H1 (cell line): ENCODE measurements around the gene PRKD1. TPM values are rescaled to one million over a fixed set of nuclear protein-coding genes. Genes with fewer than 3 reads are reported as not detected.

ENCODE experiments used
- CTCF ChIA-PET: fragments of 300-600 bp; sonication (Branson Sonifier 250); formaldehyde crosslinking; loops from one replicate; lab custom pipeline; 2021; ENCODE audit not compliant: partially characterized antibody; lab: Charles Lee
- POLR2A ChIA-PET: fragments of 300-600 bp; sonication (Branson Sonifier 250); formaldehyde crosslinking; loops from one replicate; lab custom pipeline; 2021; ENCODE audit warnings: inconsistent platforms; ENCODE audit not compliant: partially characterized antibody; lab: Charles Lee
- DNase-seq, 2 experiments: peaks; one replicate each; pipeline versions ENCODE4 v3.0.0 to v3.0.0-alpha.2; 2010 to 2022; ENCODE audit warnings: low spot score in 2 of 2, low read depth in 1 of 2, mixed read lengths in 1 of 2
- FAIRE-seq: peaks from 2 replicates; lab custom pipeline; 2011; peaks lifted over from hg19 to GRCh38; lab: Jason Lieb, UNC
- H2AFZ ChIP-seq: 2 replicates; pipeline ENCODE4 v1.8.1; 2012; ENCODE audit warnings: low read length, inconsistent platforms
- H2AK5ac ChIP-seq: 2 replicates; pipeline ENCODE4 v1.6.1; 2013; ENCODE audit warnings: low read depth, low read length
- H2BK120ac ChIP-seq: replicated peaks from 2 replicates; pipeline ENCODE3; 2013; ENCODE audit warnings: low read depth, low read length, inconsistent platforms
- H2BK12ac ChIP-seq: 2 replicates; pipeline ENCODE4 v1.6.1; 2013; ENCODE audit warnings: low read depth, low read length
- H2BK15ac ChIP-seq: 2 replicates; pipeline ENCODE4 v1.6.1; 2013; ENCODE audit warnings: low read length
- H2BK20ac ChIP-seq: 2 replicates; pipeline ENCODE4 v1.6.1; 2013; ENCODE audit warnings: low read length
- H2BK5ac ChIP-seq: 2 replicates; pipeline ENCODE4 v1.6.1; 2013; ENCODE audit warnings: low read depth, low read length
- H3K14ac ChIP-seq: 2 replicates; pipeline ENCODE4 v1.6.1; 2013; ENCODE audit warnings: inconsistent platforms; ENCODE audit not compliant: insufficient read length
- H3K18ac ChIP-seq: 2 replicates; pipeline ENCODE4 v1.6.1; 2013; ENCODE audit warnings: low read length; ENCODE audit errors: extremely low read depth
- H3K23ac ChIP-seq: 2 replicates; pipeline ENCODE4 v1.6.1; 2013; ENCODE audit warnings: inconsistent platforms; ENCODE audit not compliant: insufficient read length
- H3K23me2 ChIP-seq: 2 replicates; pipeline ENCODE4 v1.6.1; 2013; ENCODE audit warnings: low read depth, low read length
- H3K27ac ChIP-seq: 2 replicates; pipeline ENCODE4 v1.6.1; 2011; ENCODE audit warnings: low read depth, low read length, inconsistent platforms
- H3K27me3 ChIP-seq, 4 experiments: replicated peaks in 1 of 4; 1 replicate in 1 of 4; 2 replicates in 3 of 4; pipeline versions ENCODE4 v1.6.1 to v1.8.1; 2011 to 2013; ENCODE audit warnings: low read length in 3 of 4, mild to moderate bottlenecking in 3 of 4, inconsistent platforms in 2 of 4, mixed read lengths in 2 of 4, moderate library complexity in 1 of 4; ENCODE audit not compliant: control insufficient read depth in 3 of 4, insufficient read depth in 3 of 4; ENCODE audit errors: extremely low read depth in 1 of 4
- H3K36me3 ChIP-seq, 4 experiments: 2 replicates each; pipeline versions ENCODE4 v1.6.1 to v1.8.1; 2011 to 2013; ENCODE audit warnings: mild to moderate bottlenecking in 4 of 4, low read length in 3 of 4, moderate library complexity in 2 of 4, control low read depth in 1 of 4, inconsistent platforms in 1 of 4; ENCODE audit not compliant: insufficient read depth in 4 of 4, control insufficient read depth in 2 of 4
- H3K4ac ChIP-seq: replicated peaks from 2 replicates; pipeline ENCODE3; 2013; ENCODE audit warnings: low read length, low read depth, mixed read lengths, inconsistent platforms; ENCODE audit not compliant: insufficient read length
- H3K4me1 ChIP-seq, 4 experiments: replicated peaks in 1 of 4; 1 replicate in 1 of 4; 2 replicates in 3 of 4; pipeline versions ENCODE4 v1.6.1 to v1.8.1; 2011 to 2013; ENCODE audit warnings: low read length in 3 of 4, inconsistent platforms in 2 of 4, mixed read lengths in 1 of 4; ENCODE audit not compliant: insufficient read depth in 4 of 4, control insufficient read depth in 3 of 4
- H3K4me2 ChIP-seq, 2 experiments: 2 replicates each; pipeline versions ENCODE4 v1.6.1 to v1.8.1; 2011 to 2013; ENCODE audit warnings: low read depth in 2 of 2, low read length in 2 of 2, control low read depth in 1 of 2, inconsistent platforms in 1 of 2, mild to moderate bottlenecking in 1 of 2; ENCODE audit not compliant: insufficient read depth in 1 of 2
- H3K4me3 ChIP-seq, 4 experiments: fragments of 200-600, 300-600 bp in 1 of 4; sonication (generic), shearing (Covaris generic), sonication (Bioruptor Twin) in 1 of 4; 2 replicates each; pipeline versions ENCODE4 v1.5.1 to v1.8.1; 2011 to 2016; ENCODE audit warnings: low read length in 4 of 4, low read depth in 3 of 4, control low read depth in 2 of 4, inconsistent platforms in 2 of 4, mild to moderate bottlenecking in 2 of 4, mixed read lengths in 1 of 4, moderate library complexity in 1 of 4; ENCODE audit not compliant: insufficient read depth in 2 of 4; ENCODE audit errors: extremely low read depth in 1 of 4
- H3K56ac ChIP-seq: replicated peaks from 2 replicates; pipeline ENCODE3; 2013; ENCODE audit warnings: low read depth, mild to moderate bottlenecking, mixed read lengths, low read length, inconsistent platforms; ENCODE audit not compliant: insufficient read length
- H3K79me1 ChIP-seq: 2 replicates; pipeline ENCODE4 v1.6.1; 2013; ENCODE audit warnings: low read depth, low read length, control low read depth
- H3K79me2 ChIP-seq, 2 experiments: 2 replicates each; pipeline versions ENCODE4 v1.6.1 to v1.8.1; 2012 to 2013; ENCODE audit warnings: low read length in 2 of 2, mild to moderate bottlenecking in 2 of 2, inconsistent platforms in 1 of 2; ENCODE audit not compliant: insufficient read depth in 2 of 2, control insufficient read depth in 1 of 2
- H3K9ac ChIP-seq, 4 experiments: replicated peaks in 1 of 4; 1 replicate in 1 of 4; 2 replicates in 3 of 4; pipeline versions ENCODE4 v1.6.1 to v1.8.1; 2011 to 2013; ENCODE audit warnings: low read depth in 3 of 4, low read length in 3 of 4, control low read depth in 2 of 4, mild to moderate bottlenecking in 2 of 4, moderate library complexity in 2 of 4, inconsistent platforms in 1 of 4; ENCODE audit errors: extremely low read depth in 1 of 4
- H3K9me3 ChIP-seq, 2 experiments: 2 replicates each; pipeline versions ENCODE4 v1.6.1 to v1.8.1; 2012 to 2013; ENCODE audit warnings: mild to moderate bottlenecking in 2 of 2, moderate library complexity in 2 of 2, control low read depth in 1 of 2, inconsistent platforms in 1 of 2, low read depth in 1 of 2, low read length in 1 of 2, mixed read lengths in 1 of 2; ENCODE audit not compliant: insufficient read depth in 2 of 2
- H4K20me1 ChIP-seq, 2 experiments: replicated peaks in 1 of 2; 2 replicates each; pipeline versions ENCODE3 to v1.8.1; 2011 to 2013; ENCODE audit warnings: inconsistent platforms in 2 of 2, low read length in 2 of 2, mild to moderate bottlenecking in 1 of 2; ENCODE audit not compliant: insufficient read depth in 2 of 2, control insufficient read depth in 1 of 2
- H4K5ac ChIP-seq: 2 replicates; pipeline ENCODE4 v1.6.1; 2013; ENCODE audit warnings: low read length, low read depth, mixed read lengths, inconsistent platforms; ENCODE audit not compliant: insufficient read length
- H4K8ac ChIP-seq: 2 replicates; pipeline ENCODE4 v1.8.0; 2013; ENCODE audit warnings: mild to moderate bottlenecking, moderate library complexity, low read length, inconsistent platforms; ENCODE audit not compliant: insufficient read depth; ENCODE audit errors: extremely low read depth
- H4K91ac ChIP-seq: replicated peaks from 2 replicates; pipeline ENCODE3; 2013; ENCODE audit warnings: low read length, mixed read lengths, inconsistent platforms; ENCODE audit not compliant: insufficient read length
- ASH2L ChIP-seq: fragments of 200-600, 300-600 bp; sonication (generic); IDR thresholded peaks from one replicate; pipeline ENCODE4 v1.7.1; 2017; ENCODE audit warnings: low read length
- CHD2 ChIP-seq: IDR thresholded peaks from 2 replicates; pipeline ENCODE4 v1.6.1; 2012; ENCODE audit warnings: low read length, improper control_type of control experiment
- HDAC6 ChIP-seq: IDR thresholded peaks from one replicate; pipeline ENCODE4 v1.7.1; 2012; ENCODE audit warnings: low read depth, mild to moderate bottlenecking, inconsistent platforms, low read length, moderate library complexity
- MAFK ChIP-seq: IDR thresholded peaks from 2 replicates; pipeline ENCODE4 v1.6.1; 2012; ENCODE audit warnings: low read depth, mild to moderate bottlenecking, improper control_type of control experiment, low read length
- PHF8 ChIP-seq: fragments of 200-600 bp; sonication (generic); conservative IDR thresholded peaks from 2 replicates; pipeline ENCODE4 v1.7.1; 2012; ENCODE audit warnings: low read depth, mild to moderate bottlenecking, inconsistent platforms, low read length, moderate library complexity
- SAP30 ChIP-seq: fragments of 300-600 bp; sonication (generic); IDR thresholded peaks from 2 replicates; pipeline ENCODE4 v1.7.1; 2012; ENCODE audit warnings: low read length, moderate library complexity, mild to moderate bottlenecking, inconsistent platforms; ENCODE audit not compliant: insufficient read depth, insufficient replicate concordance
- SIN3A ChIP-seq, 2 experiments: IDR thresholded peaks in 1 of 2; conservative IDR thresholded peaks in 1 of 2; 2 replicates each; pipeline ENCODE4 v1.6.1; 2011 to 2012; ENCODE audit warnings: low read length in 2 of 2, improper control_type of control experiment in 1 of 2, low read depth in 1 of 2, mild to moderate bottlenecking in 1 of 2
- SIX5 ChIP-seq: IDR thresholded peaks from 2 replicates; pipeline ENCODE4 v1.6.1; 2011; ENCODE audit warnings: mild to moderate bottlenecking, low read depth, low read length
- SP1 ChIP-seq: IDR thresholded peaks from 2 replicates; pipeline ENCODE4 v1.6.1; 2011; ENCODE audit warnings: low read depth, low read length
- SP2 ChIP-seq: IDR thresholded peaks from 2 replicates; pipeline ENCODE4 v1.6.1; 2012; ENCODE audit warnings: mild to moderate bottlenecking, low read length, inconsistent platforms
- SP4 ChIP-seq: IDR thresholded peaks from 2 replicates; pipeline ENCODE4 v1.6.1; 2012; ENCODE audit warnings: low read length, inconsistent platforms
- TEAD4 ChIP-seq: IDR thresholded peaks from 2 replicates; pipeline ENCODE4 v1.6.1; 2012; ENCODE audit warnings: low read depth, low read length, inconsistent platforms, mixed read lengths
- YY1 ChIP-seq: IDR thresholded peaks from 2 replicates; pipeline ENCODE4 v1.6.1; 2011; ENCODE audit warnings: low read depth, mild to moderate bottlenecking, low read length
- WGBS, 2 experiments: shearing (Covaris generic) in 1 of 2; methylation state at CpG; one replicate each; pipeline versions ENCODE4 v1.1.6 to v1.1.7; 2013 to 2015; ENCODE audit warnings: low lambda C conversion rate in 2 of 2, mixed read lengths in 2 of 2, inconsistent platforms in 1 of 2, low coverage in 1 of 2, missing lambda C conversion rate in 1 of 2; ENCODE audit not compliant: insufficient replicate concordance in 2 of 2, insufficient coverage in 1 of 2, insufficient read length in 1 of 2; ENCODE audit errors: extremely low coverage in 1 of 2, missing lambda C conversion rate in 1 of 2; 5-methylcytosine and 5-hydroxymethylcytosine counted together
- polyA plus RNA-seq, 7 experiments: library from polyadenylated mRNA; depleted of rRNA in 3 of 7; stranded (reverse) in 5 of 7; unstranded in 2 of 7; fragments of >200 nt in 5 of 7; fragments of 200-250 nt in 2 of 7; gene quantifications; 1 replicate in 5 of 7; 2 replicates in 1 of 7; 4 replicates in 1 of 7; pipeline versions ENCODE4 v1.2.1 to v1.2.3, GENCODE V29; 2011 to 2013; ENCODE audit warnings: missing spikeins in 2 of 7, mixed read lengths in 2 of 7
- total RNA-seq: library from RNA; stranded (reverse); fragmentation: NEBNext Ultra II Directional; extraction: Animal tissue kit (Norgen Biotek cat#: 25700); gene quantifications from 2 replicates; pipeline ENCODE4 v1.2.1, GENCODE V29; 2021
- TF ChIP-seq, protein P1 (sequence below): IDR thresholded peaks from 2 replicates; pipeline ENCODE4 v1.6.1; 2012; ENCODE audit warnings: inconsistent platforms

Gene PRKD1
- total and polyA plus RNA-seq, 2 of the 8 experiments (the other 6 are each of a cell fraction or from before 2014, with no cell fraction given) = 3.6 to 6.8 TPM

DNA sequence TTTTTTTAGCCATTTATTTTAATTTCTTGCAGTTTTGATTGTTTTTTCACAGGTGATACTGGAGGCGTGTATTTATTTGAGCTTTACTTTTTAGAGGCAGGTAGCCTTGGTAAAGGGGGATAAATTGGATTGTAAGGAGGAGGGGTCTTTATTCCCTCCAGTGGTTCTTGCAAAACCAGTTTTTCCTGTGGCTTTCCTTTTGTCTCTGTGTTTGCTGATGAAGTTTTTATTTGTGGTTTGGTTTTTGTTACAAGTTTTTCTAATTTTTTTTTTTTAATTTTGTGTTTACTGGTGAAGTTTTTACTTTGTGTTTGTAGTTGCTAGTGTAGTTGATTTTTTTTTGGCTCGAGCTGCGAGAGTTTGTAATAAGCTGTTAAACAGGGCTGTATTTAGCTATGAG is 278.5 kb downstream of the PRKD1 start:
- FAIRE-seq (no peak), DNase-seq (no peak)
- Histone ChIP-seq H3K14ac (no peak overlapping the region), H2AK5ac (no peak overlapping the region), H4K91ac (no peak overlapping the region), H3K9ac (no peak overlapping the region), H3K4me3 (no peak overlapping the region; a peak in 1 of 8 replicates), H3K4ac (no peak overlapping the region), H2BK12ac (no peak overlapping the region), H3K23me2 (no peaks in the 10 kb centered on the region), H3K9me3 (peaks cover 19 to 25% of the 10 kb centered on the region in 2 experiments), H2BK15ac (no peak overlapping the region), H3K23ac (no peak overlapping the region), H4K20me1 (no peaks in the 10 kb centered on the region), H2AFZ (no peak overlapping the region), H3K56ac (no peak overlapping the region), H4K5ac (peak overlapping the region; percentile 76), H3K18ac (no peak overlapping the region), H4K8ac (no peak overlapping the region), H3K36me3 (peaks cover 0 to 10% (median 3%) of the 10 kb centered on the region in 4 experiments; a peak in 3 of 8 replicates), H3K4me1 (0 out of 7 replicates have a peak, but pooled peaks cover 0 to 3% (median 0%) of the 10 kb centered on the region in 4 experiments), H3K27me3 (no peaks in the 10 kb centered on the region), H2BK20ac (no peak overlapping the region), H3K79me2 (no peaks in the 10 kb centered on the region), H2BK120ac (no peak overlapping the region), H3K27ac (no peak overlapping the region), H3K4me2 (no peak overlapping the region), H3K79me1 (no peaks in the 10 kb centered on the region), H2BK5ac (no peak overlapping the region)
- ChIA-PET POLR2A (no interaction called here), CTCF (interaction anchor here (1.5 kb wide), 1 partner anchor 622 kb away, joined by 3 read pairs; no protein-coding TSS in a partner anchor)
- 89% methylated on average over 3 of the region's 3 CpGs; no CpG with 5 or more reads in 1 of the 2 experiments for WGBS, 2 experiments
- TF ChIP-seq SP4 (no peak), SAP30 (no peak), PHF8 (no peak), SIX5 (no peak), TEAD4 (no peak), ASH2L (peak; percentile 17), YY1 (no peak), HDAC6 (no peak), SP2 (no peak), SP1 (0 out of 2 replicates have a peak, but pooled peaks have one; percentile 60), CHD2 (no peak), MAFK (no peak), SIN3A (conservative IDR thresholded peaks at IDR 0.05 in 1 of 2, IDR thresholded peaks at IDR 0.05 in 1 of 2; ENCODE audit: low read depth in 1 of 2, low read length in 2 of 2) (no peak)
- TF ChIP-seq, protein P1, sequence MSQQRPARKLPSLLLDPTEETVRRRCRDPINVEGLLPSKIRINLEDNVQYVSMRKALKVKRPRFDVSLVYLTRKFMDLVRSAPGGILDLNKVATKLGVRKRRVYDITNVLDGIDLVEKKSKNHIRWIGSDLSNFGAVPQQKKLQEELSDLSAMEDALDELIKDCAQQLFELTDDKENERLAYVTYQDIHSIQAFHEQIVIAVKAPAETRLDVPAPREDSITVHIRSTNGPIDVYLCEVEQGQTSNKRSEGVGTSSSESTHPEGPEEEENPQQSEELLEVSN = no peak
